Trophoblast cell (in vitro differentiated cells and primary cell): ENCODE data around the gene TBK1.

Experiments
- DNase-seq, 2 donors: peaks; one replicate each; pipeline ENCODE4 v3.0.0-alpha.2; 2016
- H2AFZ ChIP-seq: 2 replicates; pipeline ENCODE4 v1.6.1; 2013; ENCODE audit warnings: low read length, moderate library complexity, mild to moderate bottlenecking; ENCODE audit not compliant: insufficient read depth, poor library complexity
- H2AK5ac ChIP-seq: 2 replicates; pipeline ENCODE4 v1.6.1; 2013; ENCODE audit warnings: mild to moderate bottlenecking, low read length
- H2BK120ac ChIP-seq: 2 replicates; pipeline ENCODE4 v1.6.1; 2013; ENCODE audit warnings: low read length, mild to moderate bottlenecking, moderate library complexity; ENCODE audit not compliant: insufficient read depth, poor library complexity
- H2BK12ac ChIP-seq: 2 replicates; pipeline ENCODE4 v1.6.1; 2013; ENCODE audit warnings: mild to moderate bottlenecking, low read length, moderate library complexity
- H2BK5ac ChIP-seq: 2 replicates; pipeline ENCODE4 v1.6.1; 2013; ENCODE audit warnings: low read length, low read depth, moderate library complexity, mild to moderate bottlenecking; ENCODE audit not compliant: poor library complexity
- H3K14ac ChIP-seq: 2 replicates; pipeline ENCODE4 v1.6.1; 2013; ENCODE audit warnings: mild to moderate bottlenecking, low read length
- H3K18ac ChIP-seq: 2 replicates; pipeline ENCODE4 v1.6.1; 2013; ENCODE audit warnings: mild to moderate bottlenecking, low read length
- H3K23ac ChIP-seq: 2 replicates; pipeline ENCODE4 v1.6.1; 2013; ENCODE audit warnings: low read length
- H3K27ac ChIP-seq: 2 replicates; pipeline ENCODE4 v1.5.1; 2013; ENCODE audit warnings: low read depth, mild to moderate bottlenecking, inconsistent platforms, low read length, moderate library complexity
- H3K27me3 ChIP-seq: 2 replicates; pipeline ENCODE4 v1.6.1; 2013; ENCODE audit warnings: inconsistent platforms, mild to moderate bottlenecking, low read length, moderate library complexity; ENCODE audit not compliant: insufficient read depth
- H3K36me3 ChIP-seq, 2 experiments: 1 replicate in 1 of 2; 2 replicates in 1 of 2; pipeline ENCODE4 v1.6.1; 2013; ENCODE audit warnings: low read length in 2 of 2, mild to moderate bottlenecking in 2 of 2, moderate library complexity in 1 of 2; ENCODE audit not compliant: insufficient read depth in 2 of 2, control insufficient read depth in 1 of 2
- H3K4ac ChIP-seq: 2 replicates; pipeline ENCODE4 v1.6.1; 2013; ENCODE audit warnings: low read depth, mild to moderate bottlenecking, low read length, moderate library complexity
- H3K4me1 ChIP-seq, 2 experiments: 1 replicate in 1 of 2; 2 replicates in 1 of 2; pipeline ENCODE4 v1.6.1; 2013; ENCODE audit warnings: low read length in 2 of 2, mild to moderate bottlenecking in 2 of 2, moderate library complexity in 1 of 2; ENCODE audit not compliant: insufficient read depth in 2 of 2, control insufficient read depth in 1 of 2
- H3K4me2 ChIP-seq: 2 replicates; pipeline ENCODE4 v1.6.1; 2013; ENCODE audit warnings: inconsistent platforms, mild to moderate bottlenecking, low read length, moderate library complexity
- H3K4me3 ChIP-seq: 2 replicates; pipeline ENCODE4 v1.5.1; 2013; ENCODE audit warnings: mild to moderate bottlenecking, low read depth, low read length, inconsistent platforms
- H3K79me1 ChIP-seq: one replicate; pipeline ENCODE4 v1.6.1; 2013; ENCODE audit warnings: low read length
- H3K79me2 ChIP-seq: 2 replicates; pipeline ENCODE4 v1.6.1; 2013; ENCODE audit warnings: low read length, mild to moderate bottlenecking; ENCODE audit not compliant: control insufficient read depth, insufficient read depth, poor library complexity
- H3K9ac ChIP-seq: 2 replicates; pipeline ENCODE4 v1.6.1; 2013; ENCODE audit warnings: mild to moderate bottlenecking, low read length
- H3K9me3 ChIP-seq: 2 replicates; pipeline ENCODE4 v1.6.1; 2013; ENCODE audit warnings: low read depth, mild to moderate bottlenecking, control low read depth, inconsistent platforms, low read length; ENCODE audit not compliant: insufficient read depth
- H4K12ac ChIP-seq: 2 replicates; pipeline ENCODE4 v1.6.1; 2013; ENCODE audit warnings: low read depth, mild to moderate bottlenecking, low read length, moderate library complexity
- H4K8ac ChIP-seq: 2 replicates; pipeline ENCODE4 v1.6.1; 2013; ENCODE audit warnings: low read depth, mild to moderate bottlenecking, low read length, moderate library complexity
- H4K91ac ChIP-seq: one replicate; pipeline ENCODE4 v1.6.1; 2013; ENCODE audit warnings: low read depth, mild to moderate bottlenecking, low read length, moderate library complexity
- whole genome bisulfite sequencing: extraction: QIAGEN DNeasy Blood & Tissue Kit; methylation state at CpG from one replicate; pipeline ENCODE4 v1.1.7; 2013; ENCODE audit warnings: missing lambda C conversion rate; ENCODE audit not compliant: insufficient read length, insufficient coverage; ENCODE audit errors: extremely low coverage; 5-methylcytosine and 5-hydroxymethylcytosine counted together

Gene TBK1

DNA sequence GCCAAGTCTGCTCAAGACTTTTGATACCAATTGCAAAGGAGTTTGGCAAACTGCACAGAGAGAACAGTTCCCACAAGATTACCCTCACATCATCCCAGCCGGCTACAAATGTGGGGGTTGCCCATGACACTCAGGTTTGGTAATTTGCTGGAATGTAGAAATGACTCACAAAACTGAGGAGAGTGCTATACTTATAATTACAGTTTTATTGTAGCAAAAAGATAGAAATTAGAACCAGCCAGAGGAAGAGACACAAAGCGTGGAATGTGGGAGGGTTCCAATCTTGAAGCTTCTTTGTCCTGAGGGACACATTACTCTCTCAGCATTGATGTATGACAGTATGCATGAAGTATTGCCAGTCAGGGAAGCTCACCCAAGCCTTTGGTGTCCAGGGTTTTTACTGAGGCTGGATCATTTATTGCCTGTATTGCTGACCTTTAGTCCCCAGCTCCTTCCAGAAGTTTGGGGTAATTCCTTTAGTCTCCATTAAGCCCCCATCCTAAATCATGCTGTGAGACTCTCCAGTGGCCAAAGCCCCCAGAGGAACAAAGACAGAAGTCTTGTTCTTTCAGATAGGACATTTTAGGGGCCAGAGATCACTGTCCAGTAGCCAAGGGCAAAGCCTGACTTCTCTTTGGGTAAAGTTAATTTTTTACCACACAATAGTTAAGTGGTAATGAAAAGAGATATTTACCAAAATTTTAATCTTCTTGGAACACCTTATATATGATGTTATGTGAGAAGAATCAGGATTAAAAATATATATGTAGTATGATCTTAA, 9.9 kb downstream of the TBK1 start:
- Histone ChIP-seq H3K27ac (no peak overlapping the region), H3K4me1 (peaks cover 0 to 2% of the 10 kb centered on the region in 2 experiments), H2BK120ac (no peak overlapping the region), H3K79me2 (no peaks in the 10 kb centered on the region), H3K14ac (no peak overlapping the region), H3K27me3 (no peaks in the 10 kb centered on the region), H3K4me3 (no peak overlapping the region), H4K91ac (no peak overlapping the region), H2BK5ac (no peak overlapping the region), H3K23ac (no peak overlapping the region), H2BK12ac (no peak overlapping the region), H2AK5ac (no peak overlapping the region), H3K4ac (no peak overlapping the region), H3K79me1 (no peaks in the 10 kb centered on the region), H3K4me2 (no peak overlapping the region), H4K12ac (no peak overlapping the region), H4K8ac (no peak overlapping the region), H2AFZ (no peak overlapping the region), H3K9ac (no peak overlapping the region), H3K36me3 (peaks cover 14 to 16% of the 10 kb centered on the region in 2 experiments), H3K18ac (no peak overlapping the region), H3K9me3 (no peaks in the 10 kb centered on the region)
- peak; percentile 45 to 50 for DNase-seq
- WGBS = no CpG with 5 or more reads among the region's 2 CpGs

GRCh38 chr12:64466178-64466577, 14.3 kb downstream of the TBK1 start:
- H3K36me3 ChIP-seq = peaks cover 20 to 22% of the 10 kb centered on the region in 2 experiments
- H3K4ac ChIP-seq = no peak overlapping the region
- no peak overlapping the region for H3K14ac ChIP-seq
- no peak for DNase-seq
- no peaks in the 10 kb centered on the region for H3K27me3 ChIP-seq
- peaks cover 0 to 2% of the 10 kb centered on the region in 2 experiments for H3K4me1 ChIP-seq
- no peak overlapping the region for H2AK5ac ChIP-seq
- H3K79me1 ChIP-seq = no peaks in the 10 kb centered on the region
- no peak overlapping the region for H4K8ac ChIP-seq
- no peak overlapping the region for H3K18ac ChIP-seq
- no peak overlapping the region for H2BK5ac ChIP-seq
- no peak overlapping the region for H4K12ac ChIP-seq
- no peak overlapping the region for H3K4me2 ChIP-seq
- no peak overlapping the region for H4K91ac ChIP-seq
- H3K79me2 ChIP-seq = no peaks in the 10 kb centered on the region
- H2BK120ac ChIP-seq = no peak overlapping the region
- H3K27ac ChIP-seq = no peak overlapping the region
- no peak overlapping the region for H3K9ac ChIP-seq
- H3K4me3 ChIP-seq = no peak overlapping the region
- H3K23ac ChIP-seq = no peak overlapping the region
- no peak overlapping the region for H2BK12ac ChIP-seq
- no peak overlapping the region for H2AFZ ChIP-seq
- no peaks in the 10 kb centered on the region for H3K9me3 ChIP-seq

- Histone ChIP-seq H3K79me2 (no peaks in the 10 kb centered on the region), H3K9ac (no peak overlapping the region), H4K91ac (no peak overlapping the region), H3K27me3 (no peaks in the 10 kb centered on the region), H3K4me1 (peaks cover 0 to 2% of the 10 kb centered on the region in 2 experiments), H3K9me3 (no peaks in the 10 kb centered on the region), H2BK120ac (no peak overlapping the region), H3K4ac (no peak overlapping the region), H3K79me1 (no peaks in the 10 kb centered on the region), H3K18ac (no peak overlapping the region), H3K36me3 (peaks cover 20 to 30% of the 10 kb centered on the region in 2 experiments), H2AK5ac (no peak overlapping the region), H3K4me2 (no peak overlapping the region), H2AFZ (no peak overlapping the region), H4K12ac (no peak overlapping the region), H3K14ac (no peak overlapping the region), H3K4me3 (no peak overlapping the region), H2BK5ac (no peak overlapping the region), H2BK12ac (no peak overlapping the region), H3K23ac (no peak overlapping the region), H3K27ac (no peak overlapping the region), H4K8ac (no peak overlapping the region)
- no peak for DNase-seq
- no CpG with 5 or more reads among the region's 5 CpGs for WGBS
Observed at GRCh38 chr12:64468966-64469365, 17.0 kb downstream of the TBK1 start.

DNA sequence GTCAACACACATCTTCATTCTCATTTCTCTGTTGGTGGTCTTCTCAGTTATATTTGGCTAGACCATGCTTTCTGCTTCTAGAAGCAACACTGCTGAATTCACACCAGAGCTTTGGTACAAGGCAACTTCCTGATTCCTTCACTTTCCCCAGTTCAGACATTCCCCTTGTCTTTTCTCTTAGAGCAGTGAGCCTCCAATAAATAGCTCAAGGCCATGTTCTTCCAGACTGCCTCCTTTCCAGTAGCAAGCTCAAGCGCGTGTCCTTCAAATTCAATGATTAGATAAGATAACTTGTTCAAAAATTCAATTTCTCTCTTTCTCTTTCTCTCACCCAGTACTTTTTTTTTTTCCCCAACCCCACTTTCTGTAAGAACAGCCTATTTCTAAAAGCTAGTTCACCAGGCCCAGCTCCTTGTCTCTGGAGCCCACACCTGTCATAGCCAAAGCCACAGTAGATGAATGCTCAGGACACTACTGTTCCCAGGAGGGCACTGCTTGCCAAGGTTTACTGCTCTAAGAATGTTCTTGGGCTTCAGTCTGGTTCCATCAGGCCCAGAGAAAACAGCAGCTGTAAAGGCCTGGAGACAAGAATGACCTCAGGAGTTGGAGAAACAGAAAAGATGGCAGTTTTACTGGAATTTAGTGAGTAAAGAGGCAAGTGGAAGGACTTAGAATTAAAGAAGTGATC, 17.7 kb downstream of the TBK1 start:
- no peak overlapping the region for H4K12ac ChIP-seq
- H3K79me1 ChIP-seq = no peaks in the 10 kb centered on the region
- no peak overlapping the region for H2BK12ac ChIP-seq
- no peak overlapping the region for H3K14ac ChIP-seq
- H3K27ac ChIP-seq = no peak overlapping the region
- no peak overlapping the region for H4K91ac ChIP-seq
- H3K4me1 ChIP-seq = peaks cover 0 to 2% of the 10 kb centered on the region in 2 experiments
- H3K36me3 ChIP-seq = peaks cover 20 to 32% of the 10 kb centered on the region in 2 experiments
- no peak for DNase-seq
- H3K79me2 ChIP-seq = no peaks in the 10 kb centered on the region
- no peak overlapping the region for H2AK5ac ChIP-seq
- peak overlapping the region; percentile 22 for H3K4ac ChIP-seq
- H2AFZ ChIP-seq = no peak overlapping the region
- no peak overlapping the region for H2BK120ac ChIP-seq
- H3K9me3 ChIP-seq = no peaks in the 10 kb centered on the region
- no peak overlapping the region for H4K8ac ChIP-seq
- no peaks in the 10 kb centered on the region for H3K27me3 ChIP-seq
- no peak overlapping the region for H3K4me2 ChIP-seq
- H3K23ac ChIP-seq = no peak overlapping the region
- no peak overlapping the region for H3K18ac ChIP-seq
- H2BK5ac ChIP-seq = no peak overlapping the region
- no peak overlapping the region for H3K9ac ChIP-seq
- WGBS = no CpG with 5 or more reads among the region's 2 CpGs
- H3K4me3 ChIP-seq = no peak overlapping the region
